GM19324 (cell line): ENCODE data around the gene SIX3.

Experiments
- ATAC-seq: cut with Tn5 transposase; IDR thresholded peaks from one replicate; pipeline ENCODE4 v1.9.1; 2021; ENCODE audit warnings: mild to moderate bottlenecking, moderate library complexity; ENCODE audit not compliant: unreplicated experiment, low FRiP score

SIX3 gene

GRCh38 chr2:44980751-44981713 lies 39.5 kb downstream of the SIX3 start:
- no peak for ATAC-seq

GRCh38 chr2:44981714-44982108 lies 40.2 kb downstream of the SIX3 start:
- no peak for ATAC-seq

GRCh38 chr2:44983836-44984604 lies 42.5 kb downstream of the SIX3 start:
- ATAC-seq = no peak

- no peak for ATAC-seq
These were observed 47.7 kb downstream of the SIX3 start for GRCh38 chr2:44989176-44989575.

GRCh38 chr2:44994377-44994776 lies 52.9 kb downstream of the SIX3 start:
- ATAC-seq = no peak
